ENCODE data around the gene CD274.
A peak's percentile ranks its signal among the peaks of the same experiment; 100 is the strongest.
"Not testable (repeated sequence)": the region's sequence is repeated elsewhere in the genome, so short reads cannot be mapped to it uniquely, and the experiment has no call there.

CD274 gene

DNA sequence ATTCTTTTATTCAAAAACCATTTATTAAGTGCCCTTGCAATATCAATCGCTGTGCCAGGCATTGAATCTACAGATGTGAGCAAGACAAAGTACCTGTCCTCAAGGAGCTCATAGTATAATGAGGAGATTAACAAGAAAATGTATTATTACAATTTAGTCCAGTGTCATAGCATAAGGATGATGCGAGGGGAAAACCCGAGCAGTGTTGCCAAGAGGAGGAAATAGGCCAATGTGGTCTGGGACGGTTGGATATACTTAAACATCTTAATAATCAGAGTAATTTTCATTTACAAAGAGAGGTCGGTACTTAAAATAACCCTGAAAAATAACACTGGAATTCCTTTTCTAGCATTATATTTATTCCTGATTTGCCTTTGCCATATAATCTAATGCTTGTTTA, 18.5 kb downstream of the CD274 start:
- DNase-seq = no peak

DNA sequence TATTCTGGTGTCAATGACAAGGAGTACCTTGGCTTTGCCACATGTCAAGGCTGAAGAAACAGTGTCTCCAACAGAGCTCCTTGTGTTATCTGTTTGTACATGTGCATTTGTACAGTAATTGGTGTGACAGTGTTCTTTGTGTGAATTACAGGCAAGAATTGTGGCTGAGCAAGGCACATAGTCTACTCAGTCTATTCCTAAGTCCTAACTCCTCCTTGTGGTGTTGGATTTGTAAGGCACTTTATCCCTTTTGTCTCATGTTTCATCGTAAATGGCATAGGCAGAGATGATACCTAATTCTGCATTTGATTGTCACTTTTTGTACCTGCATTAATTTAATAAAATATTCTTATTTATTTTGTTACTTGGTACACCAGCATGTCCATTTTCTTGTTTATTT, 19.8 kb downstream of the CD274 start:
- no peak for DNase-seq

DNA sequence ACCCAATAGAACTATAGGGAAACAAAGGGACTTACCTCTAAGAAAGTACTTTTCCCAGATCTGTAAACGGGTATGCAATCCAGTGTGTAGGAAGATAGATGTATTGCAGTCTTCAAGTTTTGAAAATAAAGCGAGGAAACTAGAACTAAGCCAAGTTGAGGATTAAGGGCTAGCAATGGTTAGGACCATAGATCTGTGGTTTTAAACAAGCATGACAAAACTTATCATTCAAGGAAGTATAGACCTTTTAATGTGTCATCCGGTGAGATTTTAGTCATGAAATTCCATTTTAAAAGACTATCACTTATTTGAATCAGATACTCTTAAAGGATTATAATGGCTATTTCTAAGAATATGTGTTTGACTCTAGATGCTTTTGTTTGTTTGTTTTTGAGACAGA, 20.5 kb downstream of the CD274 start:
- DNase-seq = no peak

DNA sequence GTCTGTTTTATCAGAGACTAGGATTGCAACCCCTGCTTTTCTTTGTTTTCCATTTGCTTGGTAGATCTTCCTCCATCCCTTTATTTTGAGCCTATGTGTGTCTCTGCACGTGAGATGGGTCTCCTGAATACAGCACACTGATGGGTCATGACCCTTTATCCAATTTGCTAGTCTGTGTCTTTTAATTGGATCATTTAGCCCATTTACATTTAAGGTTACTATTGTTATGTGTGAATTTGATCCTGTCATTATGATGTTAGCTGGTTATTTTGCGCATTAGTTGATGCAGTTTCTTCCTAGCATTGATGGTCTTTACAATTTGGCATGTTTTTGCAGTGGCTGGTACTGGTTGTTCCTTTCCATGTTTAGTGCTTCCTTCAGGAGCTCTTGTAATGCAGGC, 25.3 kb downstream of the CD274 start:
- not testable (repeated sequence) for DNase-seq

DNA sequence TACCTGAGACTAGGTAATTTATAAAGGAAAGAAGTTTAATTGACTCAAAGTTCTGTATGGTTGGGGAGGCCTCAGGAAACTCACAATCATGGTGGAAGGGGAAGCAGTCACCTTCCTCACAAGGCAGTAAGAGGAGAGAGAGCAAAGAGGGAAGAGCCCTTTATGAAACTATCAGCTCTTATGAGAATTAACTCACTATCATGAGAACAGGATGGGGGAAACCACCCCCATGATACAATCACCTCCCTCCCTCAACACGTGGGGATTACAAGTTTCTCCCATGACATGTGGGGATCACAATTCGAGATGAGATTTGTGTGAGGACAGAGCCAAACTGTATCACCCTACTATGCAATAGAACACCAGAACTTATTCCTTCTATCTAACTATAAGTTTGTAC, 27.9 kb downstream of the CD274 start:
- no peak for DNase-seq

DNA sequence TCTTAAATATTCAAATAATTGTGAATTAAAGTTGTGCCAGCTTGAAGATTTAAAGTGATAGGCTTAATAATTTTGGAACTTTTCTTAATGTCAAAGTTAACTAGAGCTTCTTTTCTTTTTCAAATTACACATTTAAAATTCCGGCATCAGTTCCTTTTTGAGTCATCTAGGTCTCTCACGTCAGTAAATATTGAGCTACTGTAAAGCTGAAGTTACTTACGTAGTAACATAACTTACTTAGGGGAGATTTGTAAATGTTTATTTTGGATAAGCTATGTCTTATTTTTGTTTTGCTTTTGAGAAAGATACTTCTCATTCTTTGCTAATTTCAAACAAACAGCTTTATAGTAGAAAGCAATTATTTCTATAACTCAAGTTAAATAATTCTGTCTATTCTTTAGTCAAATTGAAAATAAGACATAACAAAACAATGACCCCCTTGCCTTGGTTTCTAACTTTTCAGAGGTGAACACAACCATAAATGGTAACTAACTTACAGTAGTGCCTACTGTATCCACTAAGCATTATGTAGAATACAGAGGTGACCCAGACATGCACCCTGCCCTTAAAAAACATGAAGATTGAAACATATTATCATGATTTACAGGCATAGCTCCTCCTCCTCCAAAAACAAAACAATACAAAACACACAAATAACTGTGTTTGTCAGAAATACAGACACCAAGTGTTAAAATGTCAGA, 29.8 kb downstream of the CD274 start:
- DNase-seq = no peak

DNA sequence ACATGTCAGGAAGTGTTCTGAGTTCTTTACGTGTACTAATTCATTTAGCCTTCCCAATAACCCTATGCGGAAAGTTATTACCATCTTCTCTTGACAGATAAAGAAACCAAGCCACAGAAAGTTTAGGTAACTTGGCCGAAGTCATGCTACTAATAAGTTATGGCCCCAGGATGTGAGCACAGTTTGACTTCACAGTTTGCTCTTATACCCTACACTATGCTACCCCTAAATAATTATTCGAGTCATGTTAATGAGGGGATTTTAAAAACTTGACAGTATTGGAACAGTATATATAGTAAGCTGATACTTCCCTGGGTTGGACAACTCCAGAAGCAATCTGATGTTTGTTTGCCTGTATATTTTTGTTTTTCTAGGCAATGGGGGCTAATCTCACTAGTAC, 30.6 kb downstream of the CD274 start:
- DNase-seq = no peak

DNA sequence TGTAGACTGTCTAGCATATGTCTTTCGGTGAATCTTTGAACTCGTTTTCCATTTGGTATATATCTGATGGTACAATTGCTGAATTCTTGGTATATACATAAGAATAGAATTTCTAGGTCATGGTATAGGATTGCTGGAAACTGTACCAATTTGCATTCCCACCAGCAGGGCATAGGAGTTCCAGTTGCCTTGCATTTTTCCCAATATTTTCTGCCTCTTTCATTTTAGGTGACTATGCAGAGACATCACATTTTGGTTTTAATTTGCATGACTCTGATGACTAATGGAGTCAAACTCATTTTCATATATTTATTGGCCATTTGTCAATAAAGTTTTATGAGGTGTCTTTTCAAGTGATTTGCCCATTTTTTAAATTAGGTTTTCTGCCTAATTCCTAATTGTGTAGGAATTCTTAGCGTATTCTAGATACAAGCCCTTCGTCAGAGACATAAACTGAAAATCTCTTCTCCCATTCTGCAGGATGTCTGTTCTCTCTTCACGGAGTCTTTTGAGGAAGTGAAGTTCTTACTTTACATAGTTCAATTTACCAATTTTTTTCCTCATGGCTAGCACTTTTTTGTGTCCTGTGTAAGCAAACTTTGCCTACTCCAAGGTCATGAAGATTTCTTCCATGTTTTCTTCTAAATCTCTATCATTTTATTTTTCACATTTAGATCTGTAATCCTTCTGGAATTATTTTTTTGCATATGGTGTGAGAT, 31.1 kb downstream of the CD274 start:
- no peak for DNase-seq

DNA sequence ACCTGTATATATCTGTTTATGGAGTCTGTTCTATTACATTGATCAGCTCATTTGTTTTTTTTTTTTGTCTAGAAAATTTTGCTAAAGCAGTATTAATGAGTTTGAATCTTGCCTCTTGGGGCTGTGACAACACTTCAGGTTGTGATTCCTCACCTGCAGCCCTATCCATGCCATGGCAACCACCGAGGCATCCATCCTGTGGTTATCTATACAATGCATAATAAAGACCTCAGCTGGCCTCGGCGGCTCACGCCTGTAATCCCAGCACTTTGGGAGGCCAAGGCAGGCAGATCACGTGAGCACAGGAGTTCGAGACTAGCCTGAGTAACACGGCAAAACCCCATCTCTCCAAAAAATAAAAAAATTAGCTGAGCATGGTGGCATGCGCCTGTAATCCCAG, 31.9 kb downstream of the CD274 start:
- no peak for DNase-seq

DNA sequence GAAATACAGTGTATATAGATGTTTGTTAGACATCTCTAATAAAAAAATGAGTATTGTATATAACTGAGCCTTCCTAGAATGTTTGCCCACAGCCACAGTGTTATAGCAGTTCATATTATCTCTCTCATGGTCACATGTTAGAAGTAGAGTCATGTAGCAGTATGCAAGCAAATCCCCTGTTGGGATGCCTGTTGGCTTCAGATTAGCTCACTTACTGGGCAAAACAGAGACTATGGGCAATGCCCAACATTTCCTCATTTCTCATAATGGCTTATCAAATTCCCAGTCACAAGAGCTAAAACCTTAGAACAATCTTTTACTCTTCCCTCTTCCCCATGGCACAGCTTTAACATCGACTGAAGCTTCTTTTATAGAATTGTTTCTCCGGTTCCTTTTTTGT, 33.0 kb downstream of the CD274 start:
- DNase-seq = no peak

DNA sequence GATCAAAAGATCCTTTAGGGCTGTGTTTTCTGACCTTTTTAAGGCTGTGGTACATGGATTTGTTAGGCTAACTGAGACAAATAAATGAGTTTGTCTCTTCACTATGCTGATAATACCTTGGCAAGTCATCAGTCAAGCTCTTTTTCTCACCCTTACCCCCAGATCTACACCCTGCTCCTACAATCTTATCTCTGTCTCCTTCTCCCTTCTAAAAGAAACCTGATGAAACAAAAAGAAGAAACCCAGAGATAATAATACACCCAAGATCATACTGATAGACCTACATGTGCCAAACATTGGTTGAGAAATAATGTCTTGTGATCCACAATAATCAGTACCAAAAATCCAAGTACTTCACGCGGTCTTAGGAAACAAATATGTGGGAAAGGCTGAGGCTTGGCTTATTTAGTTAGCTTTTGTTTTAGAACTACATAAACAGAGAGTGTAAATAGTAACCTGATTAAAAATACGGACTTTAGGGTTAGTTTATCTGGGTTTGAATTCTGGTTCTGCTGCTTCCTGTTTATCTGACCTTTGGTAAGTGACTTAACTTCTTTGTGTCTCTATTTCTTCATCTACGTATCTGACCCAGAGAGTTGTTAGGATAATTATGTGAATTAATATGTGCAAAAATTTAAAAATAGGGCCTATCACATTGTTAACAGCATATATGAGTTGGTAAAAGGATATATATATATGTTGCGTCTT, 35.2 kb downstream of the CD274 start:
- no peak for DNase-seq

DNA sequence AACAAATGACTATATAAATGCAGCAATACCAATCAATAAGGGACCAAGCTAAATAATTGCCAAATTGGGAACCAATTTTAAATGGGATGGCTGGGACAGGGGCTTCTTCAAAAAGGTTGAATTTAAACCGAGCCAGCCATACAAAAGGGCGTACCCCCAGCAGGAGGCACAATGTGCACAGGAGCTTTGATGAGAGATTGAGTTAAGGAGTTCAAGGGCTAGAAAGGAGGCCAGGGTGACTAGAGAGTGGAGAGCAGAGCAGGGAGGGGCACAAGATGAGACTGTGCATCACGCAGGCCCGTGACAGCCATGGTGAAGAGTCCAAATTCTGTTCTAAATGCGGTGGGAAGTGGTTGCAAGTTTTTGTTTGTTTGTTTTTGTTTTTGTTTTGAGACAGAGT, 36.6 kb downstream of the CD274 start:
- DNase-seq = no peak

DNA sequence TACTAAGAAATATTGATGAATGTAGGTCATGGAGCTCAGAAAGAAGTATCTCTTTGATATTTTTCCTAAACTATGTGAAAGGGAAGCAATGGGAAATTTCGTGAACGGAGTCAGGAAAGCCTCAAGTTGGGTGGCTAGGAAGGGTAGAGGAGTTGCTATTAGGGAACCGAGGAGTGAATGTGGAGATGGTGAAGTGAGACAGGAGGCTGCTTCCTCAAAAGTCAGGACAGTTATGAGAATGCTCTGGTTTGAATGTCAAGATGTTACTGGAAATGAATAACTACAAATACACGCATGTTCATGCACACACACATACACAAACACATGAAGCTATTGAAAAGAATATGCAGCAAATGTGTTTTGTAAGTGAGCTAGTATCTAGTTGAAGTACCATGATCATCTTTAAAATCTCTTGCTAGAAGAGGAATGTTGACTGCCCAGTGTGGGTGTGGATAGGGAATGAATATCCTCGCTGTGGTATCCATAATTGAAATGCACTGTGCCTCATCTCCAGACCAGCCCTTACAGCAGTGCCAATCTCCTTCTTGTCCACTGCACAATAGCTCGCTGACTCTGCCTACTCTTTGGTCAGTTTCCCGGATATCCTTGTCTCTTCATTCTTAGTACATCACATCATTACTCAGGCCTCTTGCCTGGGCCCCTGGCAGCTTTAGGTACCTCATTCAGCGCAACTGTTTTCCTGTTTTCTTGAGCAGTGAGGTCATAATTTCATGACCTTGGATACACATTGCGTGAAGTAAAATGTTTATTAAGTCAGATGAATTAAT, 38.1 kb downstream of the CD274 start:
- no peak for DNase-seq

DNA sequence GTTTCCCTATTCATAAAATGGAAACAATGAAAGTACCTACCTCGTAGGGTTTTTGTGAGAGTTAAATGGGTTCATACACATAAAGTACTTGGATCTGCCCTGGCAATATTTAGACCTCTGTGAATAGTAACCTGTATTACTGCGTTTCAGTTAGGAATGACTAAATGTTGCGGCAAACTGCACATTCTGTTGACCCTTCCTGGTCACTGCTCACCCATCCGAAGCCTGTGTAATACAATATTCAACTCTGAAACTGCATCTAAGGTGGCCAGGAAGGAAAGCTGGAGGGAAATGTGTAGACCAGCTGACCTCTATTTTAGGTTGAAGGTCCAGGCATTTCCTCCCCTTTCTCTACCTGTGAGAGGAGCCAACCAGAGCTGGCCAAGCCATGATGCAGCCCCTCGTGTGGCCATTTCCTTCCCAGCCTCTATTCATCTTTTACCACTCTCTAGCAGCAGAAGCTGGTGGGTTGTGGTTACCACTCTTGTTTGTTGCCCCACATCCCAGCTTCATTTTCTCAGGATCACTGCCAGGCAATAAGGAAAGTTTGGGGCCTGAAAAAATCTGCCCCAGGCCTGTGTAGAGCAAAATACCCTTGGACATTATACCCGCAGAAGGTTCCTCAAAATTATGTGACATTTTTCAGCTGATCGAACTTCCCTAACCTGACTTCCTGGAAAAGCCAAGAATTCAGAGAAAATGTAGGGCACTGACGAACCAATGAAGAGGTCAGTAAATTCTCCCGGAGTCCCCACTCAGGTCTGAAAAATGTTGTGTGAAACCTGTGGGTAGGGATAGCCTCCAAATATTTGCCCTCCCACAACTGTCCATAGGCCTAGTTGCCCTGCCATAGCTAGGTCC, 39.5 kb downstream of the CD274 start:
- DNase-seq = no peak

DNA sequence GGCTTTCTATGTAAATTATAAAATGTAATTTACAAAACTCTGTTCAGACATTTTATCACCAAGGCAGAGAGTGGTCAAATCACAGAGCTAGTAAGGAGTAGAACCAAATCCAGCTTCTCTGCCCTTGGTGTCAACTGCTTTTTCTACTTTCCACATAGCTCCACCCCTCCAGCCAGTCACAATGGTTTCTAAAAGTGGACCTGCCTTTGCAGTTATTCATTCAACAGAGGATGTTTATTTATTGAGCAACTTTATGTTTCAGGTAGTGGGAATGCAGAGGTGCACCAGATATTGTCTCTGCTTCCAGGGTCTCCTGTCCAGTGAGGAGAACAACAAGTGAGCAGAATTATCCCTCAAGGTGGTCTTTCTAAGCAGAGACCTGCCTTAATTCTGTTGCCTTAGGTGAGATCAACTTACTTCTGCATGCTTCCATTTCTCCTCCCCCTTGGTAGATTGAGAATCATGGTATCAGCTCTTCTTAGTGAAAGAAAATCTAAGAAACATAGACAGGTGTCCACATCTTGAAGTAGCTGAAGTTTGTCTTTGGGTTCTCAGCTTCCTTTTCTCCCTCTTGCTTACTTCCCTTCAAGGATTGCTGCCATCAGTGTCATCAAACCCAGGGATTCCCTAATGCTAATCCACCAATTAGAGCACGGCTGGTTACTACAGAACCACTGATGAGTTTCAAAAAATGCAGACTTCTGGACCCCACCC, 42.8 kb downstream of the CD274 start:
- no peak for DNase-seq

DNA sequence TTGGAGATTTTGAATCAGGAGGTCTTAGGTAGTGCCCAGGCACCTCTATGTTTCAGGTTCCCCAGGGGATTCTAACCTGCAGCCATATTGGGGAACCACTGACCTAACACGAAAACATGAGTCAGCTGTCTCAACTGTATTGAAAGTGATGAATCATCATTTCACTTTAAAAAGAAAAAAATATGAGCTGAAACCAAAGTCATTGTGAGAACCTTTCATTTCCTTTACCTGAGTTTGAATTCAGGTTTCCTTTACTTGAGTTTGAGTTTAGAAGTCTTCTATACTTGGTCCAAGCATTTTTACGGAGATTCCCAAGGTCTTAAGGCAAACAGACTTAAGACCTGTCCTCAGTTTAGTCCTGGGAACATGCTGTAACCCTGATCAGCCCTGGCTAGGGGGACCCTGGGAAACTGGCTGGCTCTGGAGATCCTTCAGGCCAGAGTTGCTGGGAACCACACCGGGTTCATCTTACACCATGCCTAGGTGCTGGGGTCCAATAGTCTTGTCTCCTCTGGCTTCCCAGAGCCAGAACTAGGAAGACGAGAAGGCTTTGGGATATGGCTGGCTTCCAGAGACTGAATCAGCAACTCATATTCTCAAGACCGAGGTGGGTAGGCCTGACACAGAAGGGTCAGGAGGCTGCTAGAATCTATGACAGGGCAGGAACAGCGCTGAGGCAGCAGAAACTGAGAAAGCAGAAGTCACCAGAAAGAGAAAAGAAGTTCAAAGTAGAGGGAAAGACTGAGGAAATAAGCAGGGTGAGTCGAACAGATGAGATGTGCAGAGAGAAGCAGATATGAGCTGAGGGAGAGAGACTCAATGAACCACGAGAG, 43.6 kb downstream of the CD274 start:
- peak; percentile 42 for DNase-seq

DNA sequence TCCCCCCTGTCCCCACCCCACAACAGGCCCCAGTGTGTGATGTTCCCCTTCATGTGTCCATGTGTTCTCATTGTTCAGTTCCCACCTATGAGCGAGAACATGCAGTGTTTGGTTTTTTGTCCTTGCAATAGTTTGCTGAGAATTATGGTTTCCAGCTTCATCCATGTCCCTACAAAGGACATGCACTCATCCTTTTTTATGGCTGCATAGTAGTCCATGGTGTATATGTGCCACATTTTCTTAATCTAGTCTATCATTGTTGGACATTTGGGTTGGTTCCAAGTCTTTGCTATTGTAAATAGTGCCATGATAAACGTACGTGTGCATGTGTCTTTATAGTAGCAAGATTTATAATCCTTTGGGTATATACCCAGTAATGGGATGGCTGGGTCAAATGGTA, 44.4 kb downstream of the CD274 start:
- not testable (repeated sequence) for DNase-seq

DNA sequence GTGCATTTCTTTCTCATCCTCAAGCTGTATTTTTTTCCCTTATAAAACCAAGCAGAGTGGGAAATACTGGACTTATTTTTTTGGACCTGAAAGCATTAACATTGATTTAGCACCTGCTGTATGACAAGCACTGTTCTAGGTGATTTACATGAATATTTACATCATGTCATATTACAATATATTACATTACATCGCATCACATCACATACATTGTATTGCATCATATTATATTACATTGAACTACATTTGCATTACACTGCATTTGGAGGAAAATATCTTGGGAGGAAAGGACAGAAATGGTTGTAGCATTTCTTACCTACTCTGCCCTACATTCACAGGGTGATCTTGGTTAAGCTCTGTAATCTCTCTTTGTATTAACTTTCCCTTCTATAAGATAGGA, 48.8 kb downstream of the CD274 start:
- DNase-seq = no peak

DNA sequence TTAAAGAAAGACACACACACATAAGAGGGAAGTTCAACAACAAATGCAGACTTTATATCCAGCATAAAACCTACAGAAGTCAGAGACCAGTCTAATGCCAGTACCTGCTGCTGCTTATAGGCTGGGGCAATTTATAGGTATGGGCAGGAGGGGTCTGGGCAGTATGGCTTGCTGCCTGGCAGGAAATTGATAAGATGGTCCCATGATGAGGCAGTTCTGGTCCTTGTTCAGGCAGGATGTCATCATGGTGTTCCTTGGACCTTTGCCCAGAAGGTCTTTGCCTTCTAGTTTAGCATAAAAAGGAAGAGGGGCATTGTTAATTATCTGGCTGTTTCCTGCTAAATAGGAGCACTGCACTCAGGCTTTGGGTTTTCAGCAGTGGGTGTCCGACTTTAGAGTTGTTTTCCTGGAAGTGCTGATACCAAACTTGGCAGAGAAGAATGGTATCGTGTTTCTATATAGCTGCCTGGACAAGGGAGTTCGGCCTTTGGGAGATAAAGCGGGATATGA, 49.6 kb downstream of the CD274 start:
- no peak for DNase-seq

DNA sequence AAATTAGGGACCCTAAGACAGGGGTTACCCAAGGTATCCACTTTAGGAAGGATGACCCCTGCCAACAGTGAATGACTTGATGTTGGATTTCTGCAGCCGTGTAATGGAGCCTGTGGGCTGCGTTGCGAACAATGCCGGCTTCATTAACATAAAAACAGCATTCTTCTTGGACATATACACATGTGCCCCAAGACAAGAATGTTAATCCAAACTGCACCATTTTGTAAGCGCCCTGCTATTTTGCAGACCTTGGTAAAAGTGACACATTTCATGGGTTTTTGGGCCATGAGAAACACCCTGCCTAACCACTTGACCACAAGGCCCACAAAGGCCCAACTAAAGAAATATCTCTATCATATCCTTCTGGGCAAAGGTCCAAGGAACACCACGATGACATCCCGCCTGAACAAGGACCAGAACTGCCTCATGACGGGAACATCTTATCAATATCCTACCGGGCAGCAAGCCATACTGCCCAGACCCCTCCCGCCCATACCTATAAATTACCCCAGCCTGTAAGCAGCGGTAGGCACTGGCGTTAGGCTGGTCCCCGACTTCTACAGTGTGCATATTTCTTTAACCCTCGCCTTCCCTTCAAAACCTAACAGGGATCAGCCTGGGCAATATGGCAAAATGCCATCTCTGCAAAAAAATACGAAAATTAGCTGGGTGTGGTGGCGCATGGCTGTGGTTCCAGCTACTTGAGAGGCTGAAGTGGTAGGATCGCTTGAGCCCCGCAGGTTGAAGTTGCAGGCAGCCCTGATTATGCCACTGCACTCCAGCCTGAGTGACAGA, 50.3 kb downstream of the CD274 start:
- no peak for DNase-seq

All from stimulated activated CD4-positive, alpha-beta T cell treated with anti-CD3 and anti-CD28 coated beads, Interleukin-1b, Interleukin-23, amount 100 ng/mL, for 48 hours (primary cell).